ENCODE results near the gene SEPTIN8. TPM values are rescaled to one million over a fixed set of nuclear protein-coding genes. Genes with fewer than 3 reads are reported as not detected.

Gene SEPTIN8
- total RNA-seq, 2 donors from 2014 or later = 42.9 to 54.8 TPM

DNA sequence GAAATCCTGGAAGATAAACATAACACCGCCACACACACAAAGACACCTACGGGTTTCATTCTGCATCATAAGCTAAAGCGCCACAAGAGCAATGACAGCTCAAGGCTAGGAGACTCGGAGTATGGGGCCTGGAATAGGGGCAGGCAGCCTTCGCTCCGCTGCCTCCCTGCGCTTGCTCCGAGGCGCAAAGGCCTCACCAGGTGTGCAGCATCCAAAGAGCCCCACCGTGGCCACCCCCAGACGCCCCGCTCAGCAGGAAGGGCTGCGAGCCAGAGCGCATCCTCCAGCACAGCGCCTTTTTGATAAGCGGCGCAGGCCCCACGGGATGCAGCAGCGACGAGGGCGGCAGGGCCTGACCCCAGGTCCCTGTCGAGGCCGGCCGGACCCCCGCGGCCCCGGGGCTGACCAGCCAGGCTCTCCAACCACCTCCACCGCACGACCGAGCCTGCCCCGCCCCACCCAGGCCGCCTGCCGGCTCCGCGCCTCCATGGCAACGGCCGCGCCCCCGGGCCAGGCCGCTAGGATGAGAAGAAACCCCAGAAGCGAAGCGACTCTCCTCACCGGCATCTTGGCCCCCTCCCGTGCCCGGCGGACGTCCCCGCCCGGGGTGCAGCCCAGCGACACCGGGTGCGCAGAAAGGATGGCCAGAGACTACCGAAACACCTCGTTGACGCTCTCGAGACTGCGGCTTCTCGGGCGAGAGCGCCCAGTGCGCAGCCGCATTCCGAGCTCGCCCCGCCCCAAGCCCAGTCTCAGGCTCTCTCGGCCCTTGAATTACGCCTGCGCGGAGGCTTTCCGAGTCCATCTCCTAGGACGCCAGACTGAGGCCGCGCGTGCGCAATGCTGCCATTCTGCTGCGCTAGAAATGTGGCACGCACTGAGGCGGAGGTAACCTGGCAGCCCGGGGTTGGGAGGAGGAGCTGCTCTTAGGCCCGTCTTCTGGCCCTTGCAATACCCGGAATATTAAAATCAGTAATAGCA is 39.9 kb downstream of the SEPTIN8 start, which contains the start of gene KIF3A:
Gene KIF3A, minus strand, starts transcription at position 694 of the 981 bp plus-strand sequence. Its CDS starts 127 bp downstream, at position 567.
- DNase-seq (ENCODE audit: low spot score) = peak; percentile 99
- intact Hi-C loops (cut with DNase I) = no loop called here

- no peak for DNase-seq (ENCODE audit: low spot score)
- intact Hi-C loops (cut with DNase I) = no loop called here
These were observed 42.4 kb downstream of the SEPTIN8 start for GRCh38 chr5:132734687-132735086.

DNA sequence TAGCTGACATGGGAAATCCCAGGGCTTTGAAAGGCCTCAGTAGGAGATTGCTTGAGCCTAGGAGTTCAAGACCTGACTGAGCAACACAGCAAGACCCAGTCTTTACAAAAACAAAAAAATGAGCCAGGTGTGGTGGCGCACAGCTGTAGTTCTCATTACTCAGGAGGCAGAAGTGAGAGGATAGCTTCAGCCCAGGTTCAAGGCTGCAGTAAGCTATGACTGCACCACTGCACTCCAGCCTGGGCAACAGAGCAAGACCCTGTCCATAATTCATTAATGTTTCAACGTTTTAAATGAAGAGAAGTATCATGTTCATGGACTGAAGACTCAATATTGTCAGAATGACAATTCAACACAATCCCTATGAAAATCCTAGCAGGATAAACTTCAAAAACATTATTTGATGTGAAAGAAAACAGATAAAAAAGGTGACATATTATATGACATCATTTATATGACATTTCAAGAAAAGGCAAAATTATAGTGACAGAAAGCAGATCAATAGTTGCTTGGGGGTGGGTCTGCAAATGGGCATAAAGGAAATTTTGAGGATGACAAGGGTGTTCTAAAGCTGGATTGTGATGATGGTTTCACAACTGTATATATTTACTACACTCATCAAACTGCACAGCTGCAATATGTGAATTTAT is 43.4 kb downstream of the SEPTIN8 start:
- no peak for DNase-seq (ENCODE audit: low spot score)
- intact Hi-C loops (cut with DNase I) = no loop called here

DNA sequence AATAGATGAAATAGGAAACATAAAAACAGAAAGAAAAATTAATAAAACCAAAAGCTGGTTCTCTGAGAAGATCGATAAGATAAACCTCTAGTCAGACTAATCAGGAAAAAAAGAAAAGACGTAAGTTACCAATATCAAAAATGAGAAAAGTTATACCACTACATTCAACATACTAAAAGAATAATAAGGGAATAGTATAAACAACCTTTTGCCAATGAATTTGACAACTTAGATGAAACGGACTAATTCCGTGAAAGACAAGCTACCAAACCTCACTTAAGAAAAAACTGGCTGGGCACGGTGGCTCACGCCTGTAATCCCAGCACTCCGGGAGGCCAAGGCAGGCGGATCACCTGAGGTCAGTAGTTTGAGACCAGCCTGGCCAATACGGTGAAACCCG is 47.1 kb downstream of the SEPTIN8 start:
- DNase-seq (ENCODE audit: low spot score) = no peak
- intact Hi-C loops (cut with DNase I) = no loop called here

DNA sequence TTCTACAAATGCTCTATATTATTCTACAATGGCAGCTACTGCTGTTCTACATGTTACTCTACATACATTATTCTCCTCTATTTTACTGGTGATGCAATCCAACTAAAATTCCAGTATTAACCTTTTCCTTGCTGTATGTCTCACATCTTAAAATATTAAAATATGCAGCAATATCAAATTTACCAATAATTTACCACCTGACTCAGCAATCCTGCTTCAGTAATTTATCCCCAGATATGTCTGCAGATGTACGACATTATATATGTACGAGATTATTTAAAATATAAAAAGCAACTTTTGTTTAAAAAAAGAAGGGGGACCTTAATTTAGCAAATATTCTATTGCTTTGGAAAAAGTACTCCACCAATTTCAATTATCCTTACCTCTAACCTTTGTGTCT is 51.3 kb downstream of the SEPTIN8 start:
- DNase-seq (ENCODE audit: low spot score) = no peak
- intact Hi-C loops (cut with DNase I) = loop anchor here in 1 of 2 donors (2.0 kb wide), 1 partner anchor 47 kb away; no protein-coding TSS in a partner anchor

GRCh38 chr5:132718544-132719312 is 58.3 kb downstream of the SEPTIN8 start:
- no peak for DNase-seq (ENCODE audit: low spot score)
- intact Hi-C loops (cut with DNase I) = no loop called here

DNA sequence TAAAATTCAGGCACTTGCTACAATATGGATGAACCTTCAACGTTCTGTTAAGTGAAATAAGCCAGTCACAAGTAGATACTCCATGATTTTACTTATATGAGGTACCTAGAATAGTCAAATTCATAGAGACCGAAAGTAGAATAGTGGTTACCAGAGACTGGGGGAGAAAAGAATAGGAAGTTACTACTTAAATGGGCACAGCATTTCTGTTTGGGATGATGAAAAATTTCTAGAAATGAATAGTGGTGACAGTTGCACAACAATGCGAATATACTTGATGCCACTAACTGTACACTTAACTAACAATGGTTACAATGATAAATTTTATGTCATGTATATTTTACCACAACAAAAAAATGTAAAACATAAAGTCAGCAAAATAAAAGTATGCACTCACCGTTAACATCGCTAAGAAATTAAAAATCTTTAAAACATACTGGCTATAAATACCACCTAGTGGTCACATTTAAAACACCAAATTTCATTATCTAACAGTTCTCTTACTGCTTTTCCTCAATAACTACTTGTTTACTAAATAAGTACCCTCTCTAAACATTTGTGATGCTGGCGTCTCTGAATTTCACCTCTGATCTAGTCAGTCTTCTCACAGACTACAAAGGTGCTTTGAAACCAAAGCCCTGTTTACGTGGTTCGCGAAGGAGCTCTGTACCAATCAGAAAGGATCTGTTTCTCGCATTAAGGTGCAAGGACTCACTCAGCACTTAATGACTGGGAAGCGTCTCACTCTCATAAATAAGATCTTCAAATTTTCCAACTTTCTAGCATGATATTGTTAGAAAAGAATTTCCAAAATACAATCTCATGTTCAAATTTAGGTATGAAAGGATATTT is 62.4 kb downstream of the SEPTIN8 start:
- no peak for DNase-seq (ENCODE audit: low spot score)
- intact Hi-C loops (cut with DNase I) = no loop called here

GRCh38 chr5:132708645-132709044 is 68.4 kb downstream of the SEPTIN8 start:
- intact Hi-C loops (cut with DNase I) = no loop called here
- no peak for DNase-seq (ENCODE audit: low spot score)

- DNase-seq (ENCODE audit: low spot score) = no peak
- intact Hi-C loops (cut with DNase I) = no loop called here
These were observed 72.2 kb downstream of the SEPTIN8 start for GRCh38 chr5:132704875-132705274.

Other genes starting within 250 kb of the SEPTIN8 start
- gene IL5, start 233.7 kb downstream of the SEPTIN8 start, total RNA-seq = not detected
- gene RAD50, start 220.3 kb downstream of the SEPTIN8 start, total RNA-seq = 10 to 100 TPM; 30.3 to 31.3 TPM
- gene IL13, start 119.1 kb downstream of the SEPTIN8 start, total RNA-seq = under 1 TPM in 1 of 2 donors, not detected in 1; 0.29 TPM
- gene IL4, start 103.2 kb downstream of the SEPTIN8 start, total RNA-seq = not detected
- gene KIF3A, start 39.7 kb downstream of the SEPTIN8 start, total RNA-seq = 10 to 100 TPM in 1 of 2 donors, 1 to 10 TPM in 1; 7.5 to 10.0 TPM
- gene CCNI2, start 29.8 kb downstream of the SEPTIN8 start, total RNA-seq = not detected
- not detected for gene SOWAHA, start 36.1 kb upstream of the SEPTIN8 start, total RNA-seq
- gene SHROOM1, start 53.4 kb upstream of the SEPTIN8 start, total RNA-seq = 1 to 10 TPM; 5.2 to 6.8 TPM
- gene GDF9, start 89.2 kb upstream of the SEPTIN8 start, total RNA-seq = under 1 TPM; 0.33 to 0.51 TPM
- gene UQCRQ, start 89.4 kb upstream of the SEPTIN8 start, total RNA-seq = 100 to 1,000 TPM; 364 to 379 TPM
- gene LEAP2, start 96.4 kb upstream of the SEPTIN8 start, total RNA-seq = under 1 TPM; 0.48 to 0.69 TPM
- 10 to 100 TPM; 78.2 to 90.3 TPM for gene AFF4, start 186.4 kb upstream of the SEPTIN8 start, total RNA-seq
- gene ZCCHC10, start 249.3 kb upstream of the SEPTIN8 start, total RNA-seq = 10 to 100 TPM; 14.8 to 19.0 TPM

Measured in posterior vena cava (tissue), 2 donors.